BLaER1 (cell line): ENCODE results near the gene ROPN1L.

Experiments
- H3K27ac ChIP-seq: shearing (Covaris generic); formaldehyde crosslinking; 2 replicates; pipeline ENCODE4 v1.8.1; 2022
- H3K27me3 ChIP-seq: shearing (Covaris generic); formaldehyde crosslinking; 2 replicates; pipeline ENCODE4 v1.8.1; 2022
- H3K36me3 ChIP-seq: shearing (Covaris generic); formaldehyde crosslinking; 2 replicates; pipeline ENCODE4 v1.8.1; 2022
- H3K4me1 ChIP-seq: shearing (Covaris generic); formaldehyde crosslinking; 2 replicates; pipeline ENCODE4 v1.8.1; 2022
- H3K4me2 ChIP-seq: shearing (Covaris generic); formaldehyde crosslinking; 2 replicates; pipeline ENCODE4 v1.8.1; 2022
- H3K4me3 ChIP-seq: shearing (Covaris generic); formaldehyde crosslinking; 2 replicates; pipeline ENCODE4 v1.8.1; 2022
- H3K9ac ChIP-seq: shearing (Covaris generic); formaldehyde crosslinking; 2 replicates; pipeline ENCODE4 v1.8.1; 2022
- H3K9me3 ChIP-seq: shearing (Covaris generic); formaldehyde crosslinking; 2 replicates; pipeline ENCODE4 v1.8.1; 2022
- H4K20me1 ChIP-seq: shearing (Covaris generic); formaldehyde crosslinking; 2 replicates; pipeline ENCODE4 v1.8.1; 2022
- Cebpa-rat ChIP-seq: shearing (Covaris generic); IDR thresholded peaks from 2 replicates; pipeline ENCODE4 v1.8.1; 2022

ROPN1L gene

DNA sequence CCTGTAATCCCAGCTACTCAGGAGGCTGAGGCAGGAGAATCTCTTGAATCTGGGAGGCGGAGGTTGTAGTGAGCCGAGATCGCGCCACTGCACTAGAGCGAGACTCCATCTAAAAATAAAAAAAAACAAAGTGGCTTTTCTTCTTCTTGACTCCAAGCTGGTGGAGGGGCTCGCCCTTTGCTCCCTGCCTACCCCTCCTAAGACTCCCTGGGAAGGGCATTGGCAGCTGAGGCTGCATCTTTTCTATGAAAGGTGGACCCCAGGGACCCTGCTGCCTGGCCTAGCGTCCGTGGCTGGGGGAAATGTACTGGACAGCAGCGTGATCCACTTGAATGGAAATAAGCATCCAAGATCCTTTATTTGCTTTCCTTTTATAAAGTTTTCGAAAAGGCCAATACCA is 24.0 kb downstream of the ROPN1L start:
- Histone ChIP-seq H3K4me2 (no peak overlapping the region), H3K9ac (no peak overlapping the region), H4K20me1 (no peaks in the 10 kb centered on the region), H3K4me3 (no peak overlapping the region), H3K4me1 (peaks cover 34% of the 10 kb centered on the region), H3K9me3 (no peaks in the 10 kb centered on the region), H3K36me3 (no peaks in the 10 kb centered on the region), H3K27me3 (no peaks in the 10 kb centered on the region), H3K27ac (no peak overlapping the region)
- TF ChIP-seq Cebpa-rat, result no peak

DNA sequence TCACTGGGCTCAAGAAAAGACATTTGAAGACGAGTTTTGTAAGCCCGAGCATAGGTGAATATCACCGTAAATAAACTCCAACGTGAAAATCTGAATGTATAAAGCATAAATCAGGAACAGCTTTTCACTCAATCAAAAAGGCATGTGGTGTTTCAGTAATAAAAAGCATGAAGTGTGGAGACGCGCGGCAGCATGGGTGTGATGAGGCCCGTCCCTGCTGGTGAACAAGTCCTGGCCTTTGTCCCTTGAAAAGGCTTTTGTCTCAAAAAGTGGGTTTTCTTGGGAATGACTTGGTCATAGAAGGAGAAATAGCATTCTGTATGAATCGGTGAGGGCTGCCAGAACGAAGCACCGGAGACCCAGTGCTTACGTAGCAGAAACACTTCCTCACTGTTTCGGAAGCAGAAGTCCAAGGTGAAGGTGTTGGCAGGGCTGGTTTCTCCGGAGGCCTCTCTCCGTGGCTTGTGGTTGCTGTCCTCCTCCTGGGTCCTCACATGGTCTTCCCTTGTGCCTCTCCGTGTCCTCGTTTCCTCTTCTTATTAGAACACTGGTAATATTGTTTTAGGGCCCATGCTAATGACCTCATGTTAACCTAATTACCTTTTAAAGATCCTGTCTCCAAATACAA is 24.9 kb downstream of the ROPN1L start:
- Histone ChIP-seq H3K4me2 (no peak overlapping the region), H3K9me3 (no peaks in the 10 kb centered on the region), H3K36me3 (no peaks in the 10 kb centered on the region), H3K4me3 (no peak overlapping the region), H3K9ac (no peak overlapping the region), H4K20me1 (no peaks in the 10 kb centered on the region), H3K4me1 (peaks cover 26% of the 10 kb centered on the region), H3K27ac (no peak overlapping the region), H3K27me3 (no peaks in the 10 kb centered on the region)
- TF ChIP-seq Cebpa-rat, result no peak

DNA sequence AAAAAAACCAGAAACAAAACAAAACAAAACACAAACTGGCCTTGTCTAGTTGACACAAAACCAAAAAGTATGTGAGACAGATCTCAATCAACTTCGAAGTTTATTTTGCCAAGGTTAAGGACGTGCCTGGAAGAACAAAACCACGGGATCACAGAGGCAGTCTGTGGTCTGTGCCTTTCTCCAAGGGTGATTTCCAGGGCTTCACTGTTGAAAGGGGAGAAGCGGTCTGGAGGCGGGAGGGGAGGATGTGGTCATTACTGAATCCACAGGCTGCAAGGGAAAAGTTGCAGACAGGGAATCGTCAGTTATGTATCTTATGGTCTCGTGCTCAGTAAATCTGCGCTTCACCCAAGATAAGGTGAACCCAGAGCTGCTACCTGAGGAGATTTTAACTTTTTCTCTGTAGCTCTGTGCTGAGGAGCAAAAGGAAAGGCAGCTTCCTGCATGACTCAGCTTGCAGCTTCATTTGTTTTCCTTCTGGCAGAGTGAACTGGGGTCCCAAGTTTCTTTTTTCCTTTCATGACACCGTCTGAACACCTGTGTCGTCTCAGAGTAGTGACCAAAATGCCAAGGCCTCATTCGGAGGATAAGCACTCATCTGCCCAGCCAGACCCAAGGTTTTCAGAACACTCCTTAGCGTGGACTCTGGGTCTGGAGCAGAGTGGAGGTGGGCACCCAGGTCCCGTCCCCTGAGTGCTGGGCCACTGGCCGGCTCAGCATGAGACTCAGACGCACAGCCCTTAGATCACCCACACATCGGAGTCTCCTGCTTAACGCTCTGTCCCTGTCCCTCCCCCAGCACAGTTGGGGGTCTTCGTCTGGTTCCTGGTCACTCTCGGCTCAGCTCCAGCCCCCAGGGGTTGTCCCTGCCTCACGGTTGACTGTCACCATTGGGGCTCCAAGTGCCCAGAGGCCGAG is 25.9 kb downstream of the ROPN1L start:
- no peaks in the 10 kb centered on the region for H3K36me3 ChIP-seq
- H3K9ac ChIP-seq, result no peak overlapping the region
- no peaks in the 10 kb centered on the region for H3K9me3 ChIP-seq
- no peaks in the 10 kb centered on the region for H4K20me1 ChIP-seq
- 0 out of 2 replicates have a peak overlapping the region, but pooled peaks have one; percentile 3 for H3K27ac ChIP-seq
- peaks cover 18% of the 10 kb centered on the region for H3K4me1 ChIP-seq
- peak overlapping the region; percentile 5; the same call in 1 of the 2 replicates for H3K4me2 ChIP-seq
- no peaks in the 10 kb centered on the region for H3K27me3 ChIP-seq
- H3K4me3 ChIP-seq, result no peak overlapping the region
- no peak for TF ChIP-seq Cebpa-rat

DNA sequence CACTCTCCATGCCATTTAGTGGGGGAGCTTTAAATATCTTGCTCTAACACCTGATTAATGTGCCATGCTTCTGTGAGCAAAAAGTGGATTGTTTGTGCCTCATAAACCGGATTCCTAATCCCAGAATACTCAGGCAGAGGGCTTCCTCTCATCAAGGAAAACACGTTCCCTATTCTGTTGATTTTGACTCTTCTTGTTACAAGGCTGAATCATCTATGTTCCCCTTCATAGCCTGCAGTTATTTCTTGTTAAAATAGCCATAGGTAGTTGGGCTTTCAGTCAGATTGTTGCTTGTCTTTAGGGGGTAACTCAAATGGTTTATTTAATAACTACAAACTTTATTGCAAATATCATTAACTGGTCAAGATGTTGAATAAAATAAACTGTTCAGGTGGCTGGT is 26.6 kb downstream of the ROPN1L start:
- Histone ChIP-seq H3K4me1 (peaks cover 16% of the 10 kb centered on the region), H4K20me1 (no peaks in the 10 kb centered on the region), H3K9me3 (no peaks in the 10 kb centered on the region), H3K27ac (no peak overlapping the region), H3K9ac (no peak overlapping the region), H3K4me2 (no peak overlapping the region), H3K4me3 (no peak overlapping the region), H3K36me3 (no peaks in the 10 kb centered on the region), H3K27me3 (no peaks in the 10 kb centered on the region)
- TF ChIP-seq Cebpa-rat, result no peak

DNA sequence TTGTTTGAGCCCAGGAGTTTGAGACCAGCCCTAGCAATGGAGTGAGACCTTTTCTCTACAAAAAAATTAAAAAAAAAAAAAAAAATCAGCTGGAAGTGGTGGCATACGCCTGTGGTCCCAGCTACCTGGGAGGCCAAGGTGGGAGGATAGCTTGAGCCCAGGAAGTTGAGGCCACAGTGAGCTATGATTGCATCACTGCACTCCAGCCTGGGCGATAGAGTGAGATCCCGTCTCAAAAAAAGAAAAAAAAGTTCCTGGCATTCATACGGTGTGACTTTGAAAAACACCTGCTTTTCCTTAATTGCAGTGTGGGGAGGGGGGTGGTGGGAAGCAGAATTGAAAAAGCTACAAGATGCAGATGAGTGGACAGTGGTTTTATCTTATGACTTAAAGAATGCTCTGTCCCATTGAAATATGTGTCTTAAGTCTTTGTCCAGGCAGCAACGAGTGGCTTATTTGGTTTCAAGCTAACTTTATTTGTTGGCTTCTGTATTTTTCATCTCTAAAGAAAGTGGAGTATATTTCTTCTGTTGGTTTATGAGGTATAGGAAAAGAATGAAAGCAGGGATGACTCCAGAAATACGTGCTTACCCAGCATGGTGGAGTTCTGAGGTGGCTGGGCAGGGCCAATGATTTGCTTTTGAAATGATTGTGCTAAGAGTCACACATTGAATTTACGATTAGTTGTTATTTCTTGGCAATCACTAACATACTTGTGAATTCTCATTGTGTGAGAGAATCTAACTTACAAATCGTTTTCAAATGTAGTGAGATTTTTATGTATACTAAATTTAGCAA is 27.8 kb downstream of the ROPN1L start:
- no peaks in the 10 kb centered on the region for H3K36me3 ChIP-seq
- TF ChIP-seq Cebpa-rat, result no peak
- H4K20me1 ChIP-seq, result no peaks in the 10 kb centered on the region
- H3K27me3 ChIP-seq, result no peaks in the 10 kb centered on the region
- H3K9me3 ChIP-seq, result peaks cover 7% of the 10 kb centered on the region
- H3K4me2 ChIP-seq, result no peak overlapping the region
- no peak overlapping the region for H3K4me3 ChIP-seq
- peaks cover 11% of the 10 kb centered on the region for H3K4me1 ChIP-seq
- H3K9ac ChIP-seq, result no peak overlapping the region
- H3K27ac ChIP-seq, result no peak overlapping the region

DNA sequence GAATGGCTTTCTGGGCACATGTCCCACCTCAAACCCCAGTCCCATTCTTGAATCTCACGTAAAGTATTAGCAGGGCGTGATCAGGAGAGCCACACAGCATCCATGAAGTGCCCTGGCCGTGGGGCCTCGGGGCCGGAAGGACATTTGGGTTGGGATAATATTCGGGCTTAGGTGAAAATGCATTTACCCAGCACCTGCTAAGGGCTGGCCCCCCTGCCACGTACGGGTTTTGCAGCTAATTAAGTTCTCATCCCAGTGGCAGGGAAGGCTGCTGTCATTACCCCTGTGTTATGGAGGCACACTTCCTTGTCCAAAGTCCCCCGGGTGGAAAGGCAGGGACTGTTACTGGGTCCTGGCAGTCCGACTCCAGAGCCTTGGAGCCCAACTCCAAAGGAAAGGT is 29.0 kb downstream of the ROPN1L start:
- no peaks in the 10 kb centered on the region for H4K20me1 ChIP-seq
- H3K4me2 ChIP-seq, result no peak overlapping the region
- no peak overlapping the region for H3K27ac ChIP-seq
- peaks cover 11% of the 10 kb centered on the region for H3K4me1 ChIP-seq
- H3K36me3 ChIP-seq, result no peaks in the 10 kb centered on the region
- peaks cover 19% of the 10 kb centered on the region for H3K9me3 ChIP-seq
- no peaks in the 10 kb centered on the region for H3K27me3 ChIP-seq
- no peak overlapping the region for H3K9ac ChIP-seq
- TF ChIP-seq Cebpa-rat, result no peak
- H3K4me3 ChIP-seq, result no peak overlapping the region

DNA sequence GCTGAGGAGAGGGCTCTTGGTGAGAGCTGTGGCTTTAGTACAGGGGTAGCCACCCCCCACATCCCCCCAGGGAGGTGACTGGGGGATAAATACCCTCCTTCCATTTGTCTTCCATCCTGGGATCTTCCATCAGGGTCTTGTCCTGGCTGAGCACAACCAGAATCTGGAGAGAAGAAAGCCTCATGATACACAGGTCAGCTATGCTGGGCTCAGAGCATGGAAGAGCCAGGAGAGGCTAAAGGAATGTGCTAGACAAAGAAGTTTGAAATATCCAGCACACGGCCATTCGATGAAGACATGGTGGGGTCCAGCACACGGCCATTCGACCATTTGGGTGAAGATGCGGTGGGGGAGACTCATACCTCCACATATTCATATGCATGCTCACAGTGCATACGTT is 30.0 kb downstream of the ROPN1L start:
- no peak overlapping the region for H3K27ac ChIP-seq
- H3K9me3 ChIP-seq, result peaks cover 26% of the 10 kb centered on the region
- no peak overlapping the region for H3K4me3 ChIP-seq
- no peaks in the 10 kb centered on the region for H3K27me3 ChIP-seq
- H3K9ac ChIP-seq, result no peak overlapping the region
- H4K20me1 ChIP-seq, result no peaks in the 10 kb centered on the region
- no peak overlapping the region for H3K4me2 ChIP-seq
- no peak for TF ChIP-seq Cebpa-rat
- peaks cover 11% of the 10 kb centered on the region for H3K4me1 ChIP-seq
- no peaks in the 10 kb centered on the region for H3K36me3 ChIP-seq

DNA sequence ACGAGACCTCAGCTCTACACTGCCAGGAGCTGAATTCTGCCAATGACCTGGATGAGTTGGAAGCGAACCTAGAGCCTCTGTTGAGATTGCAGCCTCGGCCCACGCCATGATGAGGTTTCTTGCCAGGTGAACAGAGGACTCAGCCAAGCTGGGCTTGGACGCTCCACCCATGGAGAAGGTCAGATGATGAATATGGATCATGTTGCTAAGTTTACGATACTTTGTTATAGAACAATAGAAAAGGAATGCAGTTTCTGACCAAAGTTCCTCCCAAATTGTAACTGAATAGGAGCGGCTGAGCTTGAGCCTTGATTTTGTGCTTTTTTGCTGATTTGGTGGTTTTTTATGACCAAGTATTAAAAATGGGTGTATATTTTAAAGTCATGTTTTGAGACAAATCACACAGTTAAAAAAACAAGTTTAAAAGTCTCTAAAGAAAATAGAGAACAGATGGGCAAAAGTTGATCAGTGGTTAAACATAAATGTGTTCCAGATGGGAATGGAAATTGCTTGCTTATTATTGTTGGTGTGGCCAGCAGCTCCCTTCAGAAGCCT is 32.9 kb downstream of the ROPN1L start:
- TF ChIP-seq Cebpa-rat, result no peak
- H3K9ac ChIP-seq, result no peak overlapping the region

DNA sequence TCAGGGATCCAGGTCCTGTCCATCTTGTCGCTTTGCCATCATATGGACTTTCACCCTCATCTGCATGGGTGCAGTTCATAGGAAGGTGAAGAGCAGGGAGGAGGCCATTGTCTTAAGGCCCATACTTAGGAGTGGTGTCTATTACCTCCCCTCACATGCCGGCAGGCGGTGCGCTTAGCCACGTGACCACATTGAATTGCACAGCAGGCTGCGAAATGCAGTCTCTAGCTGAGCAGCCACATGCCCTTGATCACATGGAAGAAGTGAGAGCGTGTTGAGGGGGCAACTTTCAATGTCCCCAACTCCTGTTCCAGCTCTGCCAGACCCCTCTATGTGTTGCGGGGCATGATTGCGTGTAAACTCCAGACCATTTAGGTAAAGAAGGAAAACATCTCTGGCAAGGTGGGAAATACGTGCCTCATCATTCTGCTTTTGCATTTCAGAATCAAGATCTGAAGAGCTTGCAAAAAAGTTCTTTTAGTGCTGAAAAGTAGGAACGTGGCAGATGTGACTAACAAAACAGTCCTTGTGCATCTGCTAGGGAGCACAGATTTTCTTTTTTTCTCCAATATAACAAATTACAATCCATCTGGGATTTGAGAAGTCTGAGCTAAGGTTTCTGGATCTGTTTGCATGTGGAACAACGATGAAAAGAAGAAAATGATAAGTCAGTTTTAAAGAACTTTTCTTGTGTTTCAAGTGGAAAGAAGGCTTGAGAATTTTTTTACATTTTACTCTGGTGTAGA is 34.4 kb downstream of the ROPN1L start:
- H3K36me3 ChIP-seq, result no peaks in the 10 kb centered on the region
- no peak overlapping the region for H3K9ac ChIP-seq
- no peak overlapping the region for H3K27ac ChIP-seq
- H3K4me3 ChIP-seq, result no peak overlapping the region
- no peak for TF ChIP-seq Cebpa-rat
- H3K4me2 ChIP-seq, result no peak overlapping the region
- peaks cover 26% of the 10 kb centered on the region for H3K9me3 ChIP-seq
- H4K20me1 ChIP-seq, result no peaks in the 10 kb centered on the region
- peaks cover 5% of the 10 kb centered on the region; the same call in 1 of the 2 replicates for H3K4me1 ChIP-seq
- H3K27me3 ChIP-seq, result no peaks in the 10 kb centered on the region

More for the DNA sequence above, 32.9 kb downstream of the ROPN1L start:
- Histone ChIP-seq H3K9me3 (peaks cover 26% of the 10 kb centered on the region), H3K4me1 (no peaks in the 10 kb centered on the region), H3K27ac (no peak overlapping the region), H3K4me2 (no peak overlapping the region), H3K27me3 (no peaks in the 10 kb centered on the region), H3K36me3 (no peaks in the 10 kb centered on the region), H4K20me1 (no peaks in the 10 kb centered on the region), H3K4me3 (no peak overlapping the region)
